ENCODE results near the gene SCG3.

The SCG3 gene

GRCh38 chr15:51750792-51751696 lies 69.7 kb downstream of the SCG3 start, which contains the start of gene TMOD2:
Gene TMOD2, plus strand, starts transcription at chr15:51751597. Its CDS starts 14,845 bp downstream, at chr15:51766442.
- DNase-seq (ENCODE audit: insufficient read length, low spot score), result peak; percentile 28
- no peak for TF ChIP-seq CTCF (IDR thresholded peaks at IDR 0.05; ENCODE audit: insufficient read depth, missing control alignments)
- no peak for FAIRE-seq

GRCh38 chr15:51751697-51752683 lies 70.7 kb downstream of the SCG3 start:
- no peak for TF ChIP-seq CTCF (IDR thresholded peaks at IDR 0.05; ENCODE audit: insufficient read depth, missing control alignments)
- no peak for DNase-seq (ENCODE audit: insufficient read length, low spot score)
- FAIRE-seq, result no peak

- DNase-seq (ENCODE audit: insufficient read length, low spot score) (no peak), FAIRE-seq (no peak)
- no peak for TF ChIP-seq CTCF (IDR thresholded peaks at IDR 0.05; ENCODE audit: insufficient read depth, missing control alignments)
Observed at GRCh38 chr15:51752888-51753287, 71.6 kb downstream of the SCG3 start.

GRCh38 chr15:51754267-51754666 lies 73.0 kb downstream of the SCG3 start:
- no peak for TF ChIP-seq CTCF (IDR thresholded peaks at IDR 0.05; ENCODE audit: insufficient read depth, missing control alignments)
- DNase-seq (ENCODE audit: insufficient read length, low spot score) (no peak), FAIRE-seq (no peak)

GRCh38 chr15:51755790-51756189 lies 74.5 kb downstream of the SCG3 start:
- DNase-seq (ENCODE audit: insufficient read length, low spot score) (no peak), FAIRE-seq (no peak)
- no peak for TF ChIP-seq CTCF (IDR thresholded peaks at IDR 0.05; ENCODE audit: insufficient read depth, missing control alignments)

GRCh38 chr15:51756482-51756881 lies 75.2 kb downstream of the SCG3 start:
- no peak for FAIRE-seq
- DNase-seq (ENCODE audit: insufficient read length, low spot score), result no peak
- TF ChIP-seq CTCF (IDR thresholded peaks at IDR 0.05; ENCODE audit: insufficient read depth, missing control alignments), result no peak

Measured in D721Med (cell line).